Sigmoid colon (tissue), 7 donors: ENCODE data around the gene KRTDAP. TPM values are rescaled to one million over a fixed set of nuclear protein-coding genes. Genes with fewer than 3 reads are reported as not detected.

Experiments used
- DNase-seq: peaks from one replicate; pipeline ENCODE4 v3.0.0-alpha.2; 2019
- H3K27ac ChIP-seq, 4 donors: fragments of 200-600 bp; sonication (generic); one replicate each; pipeline ENCODE4 v1.5.1; 2016 to 2019; ENCODE audit warnings: mild to moderate bottlenecking in 1 of 4
- H3K27me3 ChIP-seq, 3 donors: fragments of 200-600 bp; sonication (generic); one replicate each; pipeline ENCODE4 v1.5.1; 2019; ENCODE audit warnings: mild to moderate bottlenecking in 1 of 3
- H3K36me3 ChIP-seq, 4 donors: fragments of 200-600 bp; sonication (generic); one replicate each; pipeline ENCODE4 v1.5.1; 2016 to 2019
- H3K4me1 ChIP-seq, 4 donors: fragments of 200-600 bp; sonication (generic); one replicate each; pipeline ENCODE4 v1.5.1; 2017 to 2019
- H3K4me3 ChIP-seq, 4 donors: fragments of 200-600 bp; sonication (generic); one replicate each; pipeline ENCODE4 v1.5.1; 2017 to 2019; ENCODE audit warnings: mild to moderate bottlenecking in 2 of 4, moderate library complexity in 1 of 4
- H3K9me3 ChIP-seq, 4 donors: fragments of 200-600 bp in 3 of 4; sonication (generic) in 3 of 4; one replicate each; pipeline versions ENCODE4 v1.5.1 to v1.6.1; 2013 to 2019
- EP300 ChIP-seq, 4 donors: sonication (generic); formaldehyde crosslinking; IDR thresholded peaks; one replicate each; pipeline ENCODE4 v1.6.1; 2017; ENCODE audit warnings: antibody characterized with exemption in 4 of 4
- POLR2A ChIP-seq, 2 donors: fragments of 450-650 bp; IDR thresholded peaks; one replicate each; pipeline ENCODE4 v1.6.1; 2016; ENCODE audit warnings: antibody characterized with exemption in 2 of 2, mild to moderate bottlenecking in 2 of 2, moderate library complexity in 2 of 2
- POLR2AphosphoS5 ChIP-seq, 4 donors: sonication (generic); formaldehyde crosslinking; IDR thresholded peaks; one replicate each; pipeline ENCODE4 v1.6.1; 2017; ENCODE audit warnings: antibody characterized with exemption in 4 of 4
- WGBS, 2 donors: extraction: QIAGEN DNeasy Blood & Tissue Kit; methylation state at CpG; one replicate each; pipeline ENCODE4 v1.1.7; 2013; 5-methylcytosine and 5-hydroxymethylcytosine counted together
- intact Hi-C: fragments of 100-400 bp; cut with DNase I; formaldehyde crosslinking; loops from one replicate; pipeline ENCODE4 v1.15.1; 2023
- polyA plus RNA-seq, 3 donors: library from polyadenylated mRNA; stranded (reverse); fragments of 200-250 nt; gene quantifications; one replicate each; pipeline ENCODE4 v1.2.3, GENCODE V29; 2013
- total RNA-seq, 4 donors: library from RNA; depleted of rRNA; stranded (reverse); fragments of >200 nt; gene quantifications; one replicate each; pipeline ENCODE4 v1.1.0, GENCODE V29; 2016
- TF ChIP-seq, protein P1 (sequence below), 4 experiments: fragments of 450-650 bp in 3 of 4; fragments of 200-600 bp in 1 of 4; IDR thresholded peaks; one replicate each; pipeline ENCODE4 v1.5.1; 2016 to 2019; ENCODE audit warnings: antibody characterized with exemption in 4 of 4, mild to moderate bottlenecking in 3 of 4, moderate library complexity in 2 of 4
- donor health status: healthy with polysubstance abuse.
- donor health status: Bipolar disorder and iron deficiency.
- donor health status: healthy.

KRTDAP gene
- total and polyA plus RNA-seq, 7 donors: not detected

DNA sequence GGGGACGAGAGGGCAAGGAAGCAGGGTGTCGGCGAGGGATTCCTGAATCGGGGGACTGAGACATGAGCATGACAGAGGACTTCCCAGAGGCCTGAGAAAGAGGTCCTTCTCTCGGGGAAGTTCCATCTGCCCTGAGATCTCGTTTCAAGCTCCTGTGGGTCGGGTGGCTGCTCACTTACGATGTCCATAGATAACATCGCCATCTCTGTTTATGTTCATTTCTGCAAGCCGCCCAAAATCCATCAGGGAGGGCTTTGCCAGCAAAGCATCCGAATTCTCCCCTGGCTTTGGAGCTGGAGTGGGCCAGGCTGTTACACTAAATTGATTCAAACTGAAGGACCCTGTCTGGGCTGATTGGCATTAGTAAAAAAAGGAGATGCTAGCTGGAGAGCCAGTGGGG, 17.3 kb upstream of the KRTDAP start:
- Histone ChIP-seq H3K36me3 (no peaks in the 10 kb centered on the region), H3K4me1 (peaks cover 0 to 15% (median 11%) of the 10 kb centered on the region in 4 donors), H3K9me3 (no peaks in the 10 kb centered on the region), H3K27me3 (peaks cover 8 to 60% (median 41%) of the 10 kb centered on the region in 3 donors), H3K4me3 (no peak overlapping the region), H3K27ac (no peak overlapping the region)
- DNase-seq: no peak
- intact Hi-C loops: no loop called here
- TF ChIP-seq POLR2A (IDR thresholded peaks at IDR 0.05) (no peak), POLR2AphosphoS5 (IDR thresholded peaks at IDR 0.05) (no peak), EP300 (IDR thresholded peaks at IDR 0.05) (no peak)
- TF ChIP-seq, protein P1, sequence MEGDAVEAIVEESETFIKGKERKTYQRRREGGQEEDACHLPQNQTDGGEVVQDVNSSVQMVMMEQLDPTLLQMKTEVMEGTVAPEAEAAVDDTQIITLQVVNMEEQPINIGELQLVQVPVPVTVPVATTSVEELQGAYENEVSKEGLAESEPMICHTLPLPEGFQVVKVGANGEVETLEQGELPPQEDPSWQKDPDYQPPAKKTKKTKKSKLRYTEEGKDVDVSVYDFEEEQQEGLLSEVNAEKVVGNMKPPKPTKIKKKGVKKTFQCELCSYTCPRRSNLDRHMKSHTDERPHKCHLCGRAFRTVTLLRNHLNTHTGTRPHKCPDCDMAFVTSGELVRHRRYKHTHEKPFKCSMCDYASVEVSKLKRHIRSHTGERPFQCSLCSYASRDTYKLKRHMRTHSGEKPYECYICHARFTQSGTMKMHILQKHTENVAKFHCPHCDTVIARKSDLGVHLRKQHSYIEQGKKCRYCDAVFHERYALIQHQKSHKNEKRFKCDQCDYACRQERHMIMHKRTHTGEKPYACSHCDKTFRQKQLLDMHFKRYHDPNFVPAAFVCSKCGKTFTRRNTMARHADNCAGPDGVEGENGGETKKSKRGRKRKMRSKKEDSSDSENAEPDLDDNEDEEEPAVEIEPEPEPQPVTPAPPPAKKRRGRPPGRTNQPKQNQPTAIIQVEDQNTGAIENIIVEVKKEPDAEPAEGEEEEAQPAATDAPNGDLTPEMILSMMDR (IDR thresholded peaks at IDR 0.05): no peak
- WGBS, 2 donors: 90 to 91% methylated on average over 11 of the region's 11 CpGs

GRCh38 chr19:35506011-35506410, 15.7 kb upstream of the KRTDAP start:
- no peak for DNase-seq
- Histone ChIP-seq H3K27ac (no peak overlapping the region), H3K27me3 (peaks cover 8 to 46% (median 29%) of the 10 kb centered on the region in 3 donors), H3K36me3 (no peaks in the 10 kb centered on the region), H3K9me3 (no peaks in the 10 kb centered on the region), H3K4me1 (peaks cover 0 to 15% (median 11%) of the 10 kb centered on the region in 4 donors), H3K4me3 (no peak overlapping the region)
- TF ChIP-seq, protein P1 (IDR thresholded peaks at IDR 0.05): no peak
- TF ChIP-seq EP300 (IDR thresholded peaks at IDR 0.05) (no peak), POLR2AphosphoS5 (IDR thresholded peaks at IDR 0.05) (no peak), POLR2A (IDR thresholded peaks at IDR 0.05) (no peak)
- intact Hi-C loops: no loop called here
- 80 to 81% methylated on average over 7 of the region's 7 CpGs for WGBS, 2 donors

- Histone ChIP-seq H3K27me3 (peaks cover 0 to 17% (median 7%) of the 10 kb centered on the region in 3 donors), H3K27ac (no peak overlapping the region), H3K4me3 (no peak overlapping the region), H3K9me3 (no peaks in the 10 kb centered on the region), H3K36me3 (no peaks in the 10 kb centered on the region), H3K4me1 (no peaks in the 10 kb centered on the region)
- intact Hi-C loops: no loop called here
- no peak for DNase-seq
- TF ChIP-seq POLR2AphosphoS5 (IDR thresholded peaks at IDR 0.05) (no peak), EP300 (IDR thresholded peaks at IDR 0.05) (no peak), POLR2A (IDR thresholded peaks at IDR 0.05) (no peak)
- TF ChIP-seq, protein P1 (IDR thresholded peaks at IDR 0.05): no peak
- 86 to 94% methylated on average over 4 of the region's 4 CpGs for WGBS, 2 donors
Observed at GRCh38 chr19:35502751-35503150, 12.5 kb upstream of the KRTDAP start.

- Histone ChIP-seq H3K27ac (no peak overlapping the region), H3K27me3 (peaks cover 0 to 6% (median 0%) of the 10 kb centered on the region in 3 donors), H3K9me3 (no peaks in the 10 kb centered on the region), H3K4me3 (no peak overlapping the region), H3K36me3 (no peaks in the 10 kb centered on the region), H3K4me1 (no peaks in the 10 kb centered on the region)
- intact Hi-C loops: no loop called here
- WGBS, 2 donors: 84 to 88% methylated on average over 15 of the region's 15 CpGs
- TF ChIP-seq POLR2A (IDR thresholded peaks at IDR 0.05): no peak
- TF ChIP-seq POLR2AphosphoS5 (IDR thresholded peaks at IDR 0.05): no peak
- TF ChIP-seq, protein P1 (IDR thresholded peaks at IDR 0.05): no peak
- TF ChIP-seq EP300 (IDR thresholded peaks at IDR 0.05): no peak
- DNase-seq: no peak
Observed at GRCh38 chr19:35501684-35502083, 11.4 kb upstream of the KRTDAP start.

GRCh38 chr19:35500611-35501010, 10.3 kb upstream of the KRTDAP start:
- no peak overlapping the region for H3K27ac ChIP-seq
- no peak for TF ChIP-seq POLR2AphosphoS5 (IDR thresholded peaks at IDR 0.05)
- no peak for TF ChIP-seq EP300 (IDR thresholded peaks at IDR 0.05)
- TF ChIP-seq, protein P1 (IDR thresholded peaks at IDR 0.05): no peak
- TF ChIP-seq POLR2A (IDR thresholded peaks at IDR 0.05): no peak
- intact Hi-C loops: no loop called here
- H3K9me3 ChIP-seq: no peaks in the 10 kb centered on the region
- no peak overlapping the region for H3K4me3 ChIP-seq
- WGBS, 2 donors: 90% methylated on average over 10 of the region's 10 CpGs
- peaks cover 0 to 5% (median 0%) of the 10 kb centered on the region in 3 donors for H3K27me3 ChIP-seq
- peaks cover 0 to under 1% (median under 1%) of the 10 kb centered on the region in 4 donors for H3K4me1 ChIP-seq
- DNase-seq: no peak
- H3K36me3 ChIP-seq: no peaks in the 10 kb centered on the region
